PC-3 (cell line): ENCODE results near the gene PREP. TPM values are rescaled to one million over a fixed set of nuclear protein-coding genes. Genes with fewer than 3 reads are reported as not detected.

Experiments
- ATAC-seq: fragments of 200-7000 bp; cut with Tn5 transposase; 2 replicates; pipeline ENCODE4 v1.9.1; 2020; ENCODE audit warnings: mild to moderate bottlenecking, moderate library complexity
- BruUV-seq: library from RNA; stranded (reverse); fragments of 400-500 nt; replicated peaks from 2 replicates; lab custom pipeline; 2021; lab: Mats Ljungman, UMichigan
- CTCF ChIA-PET: fragments of 300-600 bp; sonication (Branson Sonifier 250); formaldehyde crosslinking; loops from one replicate; lab custom pipeline; 2022; ENCODE audit warnings: antibody characterized with exemption; lab: Charles Lee
- POLR2A ChIA-PET: fragments of 300-600 bp; sonication (Branson Sonifier 250); formaldehyde crosslinking; loops from one replicate; lab custom pipeline; 2022; ENCODE audit warnings: antibody characterized with exemption; ENCODE audit not compliant: unreplicated experiment; lab: Charles Lee
- DNase-seq: peaks from one replicate; pipeline ENCODE4 v3.0.0-alpha.2; 2015
- H2AFZ ChIP-seq: fragments of 300-600 bp; sonication (generic); 2 replicates; pipeline ENCODE4 v1.6.0; 2016; ENCODE audit warnings: antibody characterized with exemption, low read length
- H3F3A ChIP-seq: fragments of 300-600 bp; sonication (generic); one replicate; pipeline ENCODE4 v1.6.0; 2017; ENCODE audit warnings: antibody characterized with exemption, low read length, control low read depth, mild to moderate bottlenecking; ENCODE audit not compliant: unreplicated experiment
- H3K27ac ChIP-seq: fragments of 300-600 bp; sonication (generic); 2 replicates; pipeline ENCODE4 v1.5.1; 2016; ENCODE audit warnings: mild to moderate bottlenecking, low read length
- H3K27me3 ChIP-seq: fragments of 300-600 bp; sonication (generic); 2 replicates; pipeline ENCODE4 v1.6.1; 2016; ENCODE audit warnings: low read length, mixed read lengths
- H3K36me3 ChIP-seq: fragments of 300-600 bp; sonication (generic); 2 replicates; pipeline ENCODE4 v1.6.1; 2016; ENCODE audit warnings: low read depth, mixed run types, low read length, mixed read lengths
- H3K4me1 ChIP-seq: fragments of 300-600 bp; sonication (generic); 2 replicates; pipeline ENCODE4 v1.5.1; 2016; ENCODE audit warnings: low read length; ENCODE audit not compliant: insufficient read depth
- H3K4me2 ChIP-seq: fragments of 300-600 bp; sonication (generic); 2 replicates; pipeline ENCODE4 v1.6.0; 2016; ENCODE audit warnings: low read length
- H3K4me3 ChIP-seq: fragments of 300-600 bp; sonication (generic); 2 replicates; pipeline ENCODE4 v1.5.1; 2016; ENCODE audit warnings: mild to moderate bottlenecking, low read length, mixed read lengths
- H3K79me2 ChIP-seq: fragments of 300-600 bp; sonication (generic); 2 replicates; pipeline ENCODE4 v1.6.1; 2017; ENCODE audit warnings: low read length, mixed read lengths
- H3K9ac ChIP-seq: fragments of 300-600 bp; sonication (generic); 2 replicates; pipeline ENCODE4 v1.6.0; 2016; ENCODE audit warnings: mild to moderate bottlenecking, low read length
- H3K9me2 ChIP-seq: fragments of 300-600 bp; sonication (generic); replicated peaks from 2 replicates; pipeline ENCODE4 v1.6.1; 2016; ENCODE audit warnings: mixed run types, low read length, mixed read lengths
- H3K9me3 ChIP-seq: fragments of 300-600 bp; sonication (generic); 2 replicates; pipeline ENCODE4 v1.6.1; 2016; ENCODE audit warnings: low read length, mixed read lengths
- H4K20me1 ChIP-seq: fragments of 300-600 bp; sonication (generic); 2 replicates; pipeline ENCODE4 v1.6.1; 2016; ENCODE audit warnings: low read length, mixed read lengths
- CTCF ChIP-seq: fragments of 300-600 bp; sonication (generic); conservative IDR thresholded peaks from 2 replicates; pipeline ENCODE4 v1.5.1; 2017; ENCODE audit warnings: antibody characterized with exemption, low read depth, mild to moderate bottlenecking, low read length
- EZH2 ChIP-seq: fragments of 300-600 bp; sonication (generic); IDR thresholded peaks from one replicate; pipeline ENCODE4 v1.6.1; 2017; ENCODE audit warnings: antibody characterized with exemption, mild to moderate bottlenecking, low read length; ENCODE audit not compliant: unreplicated experiment
- EZH2phosphoT487 ChIP-seq: fragments of 300-600 bp; sonication (generic); IDR thresholded peaks from 2 replicates; pipeline ENCODE4 v1.6.1; 2018; ENCODE audit warnings: mild to moderate bottlenecking, antibody characterized with exemption, low read length, borderline replicate concordance
- intact Hi-C: fragments of 100-400 bp; cut with micrococcal nuclease; formaldehyde crosslinking; loops from 2 replicates; pipeline ENCODE4 v1.9.0; 2023
- total RNA-seq: library from RNA; depleted of rRNA; stranded (reverse); fragments of >200 nt; gene quantifications from 2 replicates; pipeline ENCODE4 v1.2.3, GENCODE V29; 2014

PREP gene
- total RNA-seq, 1 experiment from 2014 or later: 16.9 TPM

GRCh38 chr6:105330913-105331312 lies 72.0 kb downstream of the PREP start:
- no peak overlapping the region for H3K4me3 ChIP-seq
- TF ChIP-seq CTCF (no peak), EZH2 (no peak)
- ATAC-seq (no peak), DNase-seq (no peak)
- BruUV-seq: no TSS peak
- no peak overlapping the region for H3K27ac ChIP-seq
- H3K79me2 ChIP-seq: no peaks in the 10 kb centered on the region
- H3K36me3 ChIP-seq: peaks cover 8% of the 10 kb centered on the region; the same call in 1 of the 2 replicates
- ChIA-PET CTCF (no interaction called here), POLR2A (no interaction called here)
- peaks cover 27% of the 10 kb centered on the region for H3K4me1 ChIP-seq
- no peaks in the 10 kb centered on the region for H4K20me1 ChIP-seq
- intact Hi-C loops: no loop called here
- no peaks in the 10 kb centered on the region for H3K9me3 ChIP-seq
- no peaks in the 10 kb centered on the region for H3K27me3 ChIP-seq
- no peaks in the 10 kb centered on the region for H3K9me2 ChIP-seq
- H3F3A ChIP-seq: peaks cover 8% of the 10 kb centered on the region
- H2AFZ ChIP-seq: no peak overlapping the region
- no peak overlapping the region for H3K4me2 ChIP-seq
- no peak overlapping the region for H3K9ac ChIP-seq

- Histone ChIP-seq H3K9ac (no peak overlapping the region), H3K4me3 (no peak overlapping the region), H3K9me2 (no peaks in the 10 kb centered on the region), H3K36me3 (peaks cover 10% of the 10 kb centered on the region; the same call in 1 of the 2 replicates), H3K4me2 (no peak overlapping the region), H3K79me2 (peaks cover 3% of the 10 kb centered on the region; the same call in 1 of the 2 replicates), H3F3A (peaks cover 8% of the 10 kb centered on the region), H3K27ac (no peak overlapping the region), H4K20me1 (no peaks in the 10 kb centered on the region), H3K4me1 (peaks cover 33% of the 10 kb centered on the region), H2AFZ (no peak overlapping the region), H3K27me3 (no peaks in the 10 kb centered on the region), H3K9me3 (no peaks in the 10 kb centered on the region)
- CTCF ChIA-PET: no interaction called here
- TF ChIP-seq EZH2 (no peak), CTCF (no peak)
- intact Hi-C loops: no loop called here
- ATAC-seq (no peak), DNase-seq (no peak)
- POLR2A ChIA-PET: no interaction called here
- BruUV-seq: no TSS peak
These were observed 72.5 kb downstream of the PREP start for GRCh38 chr6:105330364-105330763.

- no TSS peak for BruUV-seq
- H3K79me2 ChIP-seq: peaks cover 8% of the 10 kb centered on the region; the same call in 1 of the 2 replicates
- H2AFZ ChIP-seq: no peak overlapping the region
- ChIA-PET CTCF (interaction anchor here (0.6 to 1.3 kb wide), 3 partner anchors 33 to 76 kb away, joined by 3 to 7 read pairs (median 3); partner anchors contain the start of gene PREP), POLR2A (interaction anchor here (0.5 to 0.7 kb wide), 2 partner anchors 39 to 70 kb away, joined by 7 to 8 read pairs; no protein-coding TSS in a partner anchor)
- intact Hi-C loops: loop anchor here (1.0 to 5.0 kb wide), 2 partner anchors 9 to 75 kb away; partner anchors contain the start of gene PREP
- H3K9me3 ChIP-seq: no peaks in the 10 kb centered on the region
- peak overlapping the region; percentile 59 for H3K4me3 ChIP-seq
- no peak for TF ChIP-seq CTCF
- no peak for TF ChIP-seq EZH2phosphoT487
- H4K20me1 ChIP-seq: no peaks in the 10 kb centered on the region
- peaks cover 47% of the 10 kb centered on the region for H3K4me1 ChIP-seq
- DNase-seq (peak; percentile 91), ATAC-seq (peak; percentile 83)
- peak overlapping the region; percentile 92 for H3K4me2 ChIP-seq
- H3K36me3 ChIP-seq: peaks cover 31% of the 10 kb centered on the region; the same call in 1 of the 2 replicates
- peaks cover 8% of the 10 kb centered on the region for H3F3A ChIP-seq
- peak overlapping the region; percentile 100 for H3K27ac ChIP-seq
- no peaks in the 10 kb centered on the region for H3K27me3 ChIP-seq
- H3K9ac ChIP-seq: peak overlapping the region; percentile 88
- no peaks in the 10 kb centered on the region for H3K9me2 ChIP-seq
These were observed 75.8 kb downstream of the PREP start for GRCh38 chr6:105326833-105327770.
